H1 (cell line): ENCODE measurements around the gene SPI1. TPM values are rescaled to one million over a fixed set of nuclear protein-coding genes. Genes with fewer than 3 reads are reported as not detected.

Source experiments
- MAFK ChIP-seq: IDR thresholded peaks from 2 replicates; pipeline ENCODE4 v1.6.1; 2012; ENCODE audit warnings: low read depth, mild to moderate bottlenecking, improper control_type of control experiment, low read length
- polyA plus RNA-seq, 7 experiments: library from polyadenylated mRNA; depleted of rRNA in 3 of 7; stranded (reverse) in 5 of 7; unstranded in 2 of 7; fragments of >200 nt in 5 of 7; fragments of 200-250 nt in 2 of 7; gene quantifications; 1 replicate in 5 of 7; 2 replicates in 1 of 7; 4 replicates in 1 of 7; pipeline versions ENCODE4 v1.2.1 to v1.2.3, GENCODE V29; 2011 to 2013; ENCODE audit warnings: missing spikeins in 2 of 7, mixed read lengths in 2 of 7
- total RNA-seq: library from RNA; stranded (reverse); fragmentation: NEBNext Ultra II Directional; extraction: Animal tissue kit (Norgen Biotek cat#: 25700); gene quantifications from 2 replicates; pipeline ENCODE4 v1.2.1, GENCODE V29; 2021
- TF ChIP-seq, protein P1 (sequence below), 3 experiments: IDR thresholded peaks; 1 replicate in 2 of 3; 2 replicates in 1 of 3; pipeline versions ENCODE4 v1.5.1 to v1.6.1; 2011; ENCODE audit warnings: low read length in 3 of 3, mild to moderate bottlenecking in 3 of 3, inconsistent platforms in 2 of 3, low read depth in 1 of 3, moderate library complexity in 1 of 3; ENCODE audit not compliant: insufficient read depth in 1 of 3; ENCODE audit errors: control extremely low read depth in 1 of 3

SPI1 gene
- total and polyA plus RNA-seq, 2 of the 8 experiments (the other 6 are each of a cell fraction or from before 2014, with no cell fraction given), result 0.12 TPM; not detected in 1

DNA sequence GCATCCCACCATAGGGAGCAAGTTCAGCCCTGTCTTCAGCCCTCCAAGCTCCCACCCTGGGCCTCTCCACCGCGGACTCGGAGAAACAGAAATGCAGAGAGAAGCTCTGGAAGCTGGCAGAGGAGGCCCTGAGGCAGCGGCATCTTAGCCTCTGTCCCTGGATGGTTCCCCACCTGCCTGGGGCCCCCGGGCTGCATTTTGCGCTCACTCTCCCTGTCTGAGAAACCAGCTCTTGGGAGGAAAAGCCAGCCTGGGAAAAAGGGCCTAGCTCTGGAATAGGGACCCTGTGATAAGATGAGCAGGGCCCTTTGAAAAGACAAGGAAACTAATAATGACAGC is 12.0 kb upstream of the SPI1 start (continued):
- TF ChIP-seq, protein P1, sequence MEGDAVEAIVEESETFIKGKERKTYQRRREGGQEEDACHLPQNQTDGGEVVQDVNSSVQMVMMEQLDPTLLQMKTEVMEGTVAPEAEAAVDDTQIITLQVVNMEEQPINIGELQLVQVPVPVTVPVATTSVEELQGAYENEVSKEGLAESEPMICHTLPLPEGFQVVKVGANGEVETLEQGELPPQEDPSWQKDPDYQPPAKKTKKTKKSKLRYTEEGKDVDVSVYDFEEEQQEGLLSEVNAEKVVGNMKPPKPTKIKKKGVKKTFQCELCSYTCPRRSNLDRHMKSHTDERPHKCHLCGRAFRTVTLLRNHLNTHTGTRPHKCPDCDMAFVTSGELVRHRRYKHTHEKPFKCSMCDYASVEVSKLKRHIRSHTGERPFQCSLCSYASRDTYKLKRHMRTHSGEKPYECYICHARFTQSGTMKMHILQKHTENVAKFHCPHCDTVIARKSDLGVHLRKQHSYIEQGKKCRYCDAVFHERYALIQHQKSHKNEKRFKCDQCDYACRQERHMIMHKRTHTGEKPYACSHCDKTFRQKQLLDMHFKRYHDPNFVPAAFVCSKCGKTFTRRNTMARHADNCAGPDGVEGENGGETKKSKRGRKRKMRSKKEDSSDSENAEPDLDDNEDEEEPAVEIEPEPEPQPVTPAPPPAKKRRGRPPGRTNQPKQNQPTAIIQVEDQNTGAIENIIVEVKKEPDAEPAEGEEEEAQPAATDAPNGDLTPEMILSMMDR (IDR thresholded peaks at IDR 0.05; ENCODE audit: control extremely low read depth in 1 of 3, insufficient read depth in 1 of 3, low read depth in 1 of 3, low read length in 3 of 3), result no peak
- TF ChIP-seq MAFK, result no peak
